Neutrophil (primary cell): ENCODE results near the gene FGF18.
A peak's percentile ranks its signal among the peaks of the same experiment; 100 is the strongest.

ENCODE experiments used
- H3K27ac ChIP-seq: fragments of 200-600 bp; sonication (generic); 2 replicates; pipeline ENCODE4 v1.5.1; 2016; ENCODE audit warnings: mild to moderate bottlenecking, moderate library complexity
- H3K27me3 ChIP-seq: fragments of 200-600 bp; sonication (generic); 2 replicates; pipeline ENCODE4 v1.6.0; 2016; ENCODE audit warnings: mild to moderate bottlenecking
- H3K36me3 ChIP-seq: fragments of 200-600 bp; sonication (generic); 2 replicates; pipeline ENCODE4 v1.5.1; 2017
- H3K4me1 ChIP-seq, 2 experiments: fragments of 200-600 bp in 1 of 2; sonication (generic) in 1 of 2; 1 replicate in 1 of 2; 2 replicates in 1 of 2; pipeline versions ENCODE4 v1.5.1 to v1.6.1; 2013 to 2016; ENCODE audit warnings: low read depth in 1 of 2, low read length in 1 of 2, mild to moderate bottlenecking in 1 of 2, moderate library complexity in 1 of 2; ENCODE audit not compliant: control insufficient read depth in 1 of 2, insufficient read depth in 1 of 2
- H3K4me3 ChIP-seq, 2 experiments: fragments of 200-600 bp in 1 of 2; sonication (generic) in 1 of 2; 1 replicate in 1 of 2; 2 replicates in 1 of 2; pipeline ENCODE4 v1.5.1; 2013 to 2016; ENCODE audit warnings: low read depth in 1 of 2, low read length in 1 of 2, mild to moderate bottlenecking in 1 of 2, moderate library complexity in 1 of 2
- H3K9me3 ChIP-seq: fragments of 200-600 bp; sonication (generic); 2 replicates; pipeline ENCODE4 v1.5.1; 2016
- TF ChIP-seq, protein P1 (sequence below): fragments of 200-600 bp; sonication (generic); IDR thresholded peaks from 2 replicates; pipeline ENCODE4 v1.5.1; 2016; ENCODE audit warnings: antibody characterized with exemption

FGF18 gene

DNA sequence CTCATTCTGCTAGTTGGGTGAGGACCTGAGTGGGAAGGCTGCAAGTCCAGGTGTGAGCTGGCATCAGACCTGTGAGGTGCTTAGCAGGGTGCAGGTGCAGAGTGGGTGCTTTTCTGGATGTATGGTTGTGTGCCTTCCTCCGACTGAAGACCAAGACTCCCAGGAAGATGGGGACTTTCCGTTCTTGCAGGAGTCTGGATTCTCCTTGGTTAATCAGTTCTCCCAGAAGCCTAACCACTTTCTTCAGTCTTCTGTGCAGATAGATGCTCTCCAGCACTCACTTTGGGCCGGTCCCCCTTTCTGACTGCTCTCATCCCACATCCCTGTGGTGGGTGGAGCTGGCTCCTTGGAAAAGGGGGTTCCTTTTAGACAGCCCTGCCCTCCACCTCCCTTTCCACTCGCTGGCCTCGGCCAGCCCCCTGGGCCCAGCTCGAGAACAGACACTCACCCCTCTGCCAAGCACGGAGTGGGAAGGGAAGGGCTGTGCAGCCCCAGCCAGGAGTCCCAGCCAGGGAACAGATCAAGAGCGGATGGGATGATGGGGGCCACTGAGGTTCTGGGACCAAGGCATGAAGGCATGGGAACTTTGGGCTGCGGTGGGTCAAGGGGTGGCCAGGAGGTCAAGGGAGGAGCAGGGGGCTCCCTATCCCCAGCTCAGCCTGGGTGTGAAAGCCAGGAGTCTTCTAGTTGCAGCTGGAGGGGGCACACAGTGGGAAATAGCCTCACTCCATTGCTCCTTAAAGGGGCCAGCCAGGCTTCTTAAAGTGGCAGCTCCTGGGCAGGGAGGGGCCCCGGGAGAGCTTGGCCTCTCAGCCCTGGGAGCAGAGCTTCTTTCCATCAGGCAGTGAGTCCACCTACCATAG, 62.4 kb downstream of the FGF18 start:
- H3K4me1 ChIP-seq: peaks cover 4 to 6% of the 10 kb centered on the region in 2 experiments
- TF ChIP-seq, protein P1, sequence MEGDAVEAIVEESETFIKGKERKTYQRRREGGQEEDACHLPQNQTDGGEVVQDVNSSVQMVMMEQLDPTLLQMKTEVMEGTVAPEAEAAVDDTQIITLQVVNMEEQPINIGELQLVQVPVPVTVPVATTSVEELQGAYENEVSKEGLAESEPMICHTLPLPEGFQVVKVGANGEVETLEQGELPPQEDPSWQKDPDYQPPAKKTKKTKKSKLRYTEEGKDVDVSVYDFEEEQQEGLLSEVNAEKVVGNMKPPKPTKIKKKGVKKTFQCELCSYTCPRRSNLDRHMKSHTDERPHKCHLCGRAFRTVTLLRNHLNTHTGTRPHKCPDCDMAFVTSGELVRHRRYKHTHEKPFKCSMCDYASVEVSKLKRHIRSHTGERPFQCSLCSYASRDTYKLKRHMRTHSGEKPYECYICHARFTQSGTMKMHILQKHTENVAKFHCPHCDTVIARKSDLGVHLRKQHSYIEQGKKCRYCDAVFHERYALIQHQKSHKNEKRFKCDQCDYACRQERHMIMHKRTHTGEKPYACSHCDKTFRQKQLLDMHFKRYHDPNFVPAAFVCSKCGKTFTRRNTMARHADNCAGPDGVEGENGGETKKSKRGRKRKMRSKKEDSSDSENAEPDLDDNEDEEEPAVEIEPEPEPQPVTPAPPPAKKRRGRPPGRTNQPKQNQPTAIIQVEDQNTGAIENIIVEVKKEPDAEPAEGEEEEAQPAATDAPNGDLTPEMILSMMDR: no peak
- H3K27me3 ChIP-seq: no peaks in the 10 kb centered on the region
- H3K36me3 ChIP-seq: no peaks in the 10 kb centered on the region
- H3K4me3 ChIP-seq: no peak overlapping the region
- H3K27ac ChIP-seq: no peak overlapping the region
- no peaks in the 10 kb centered on the region for H3K9me3 ChIP-seq

DNA sequence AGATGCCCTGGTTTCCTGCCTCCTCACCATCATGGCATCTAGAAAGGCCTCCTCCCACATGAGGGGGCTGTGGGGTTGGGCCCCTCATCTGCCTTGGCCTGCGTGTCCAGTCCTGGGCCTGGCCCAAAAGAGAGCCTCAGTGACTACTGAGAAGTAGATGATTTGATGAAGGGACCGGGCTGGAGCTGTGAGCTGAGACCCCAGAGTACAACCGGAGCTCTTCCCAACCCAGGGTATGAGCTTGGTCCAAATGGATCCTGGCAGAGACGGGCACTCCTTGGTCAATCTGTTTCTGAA, 62.9 kb downstream of the FGF18 start:
- H3K4me3 ChIP-seq: no peak overlapping the region
- no peaks in the 10 kb centered on the region for H3K9me3 ChIP-seq
- H3K36me3 ChIP-seq: no peaks in the 10 kb centered on the region
- TF ChIP-seq, protein P1: no peak
- no peaks in the 10 kb centered on the region for H3K27me3 ChIP-seq
- no peak overlapping the region for H3K27ac ChIP-seq
- no peaks in the 10 kb centered on the region for H3K4me1 ChIP-seq

DNA sequence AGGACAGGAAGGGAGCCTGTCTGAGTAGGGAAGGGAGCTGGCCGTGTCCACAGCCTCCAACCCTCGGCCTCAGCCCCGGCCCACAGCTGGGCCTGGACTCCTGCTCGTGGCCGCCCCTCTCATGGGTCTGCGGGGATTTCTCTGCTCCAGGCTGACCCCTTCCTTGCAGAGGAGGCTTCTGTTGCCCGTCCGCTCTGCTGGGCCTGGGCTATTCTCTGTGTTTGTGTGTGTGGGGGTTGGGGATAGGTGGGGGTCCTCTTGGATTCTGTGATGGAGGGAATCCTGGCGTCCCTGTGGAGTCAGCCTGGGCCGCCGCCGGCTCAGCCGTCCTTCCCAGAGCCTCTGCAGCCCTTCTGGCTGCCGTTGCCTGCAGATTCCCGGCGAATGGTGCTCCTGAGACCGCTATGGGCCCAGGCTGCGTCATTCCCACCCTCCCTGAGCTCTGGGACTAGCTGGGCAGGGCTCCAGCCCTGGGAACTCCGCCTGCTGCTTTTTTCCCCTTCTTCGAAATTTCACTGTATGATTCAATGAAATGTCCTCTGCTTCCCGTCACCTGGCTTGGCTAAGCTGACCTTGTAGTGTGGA, 64.2 kb downstream of the FGF18 start:
- no peak overlapping the region for H3K27ac ChIP-seq

DNA sequence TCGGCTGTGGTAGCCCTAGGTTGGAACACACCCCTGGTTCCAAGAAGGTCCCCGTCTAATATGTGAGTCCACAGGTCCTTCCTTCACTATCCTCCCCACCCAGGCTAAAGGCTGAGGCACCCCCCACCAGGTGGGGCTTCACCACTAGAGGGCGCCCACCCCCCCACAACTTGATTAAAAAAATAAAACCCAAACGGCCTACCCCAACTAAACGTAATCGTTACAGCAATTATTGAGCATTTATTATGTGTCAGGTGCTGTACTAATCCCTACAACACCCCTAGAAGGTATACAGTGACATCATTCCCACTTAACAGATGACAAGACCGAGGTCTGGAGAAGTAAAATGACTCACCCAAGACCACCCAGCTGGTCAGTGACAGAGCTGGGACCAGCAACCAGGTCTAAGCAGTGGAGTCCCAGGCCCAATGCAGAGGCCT, 65.0 kb downstream of the FGF18 start:
- Histone ChIP-seq H3K4me3 (no peak overlapping the region), H3K4me1 (no peaks in the 10 kb centered on the region), H3K36me3 (no peaks in the 10 kb centered on the region), H3K27me3 (no peaks in the 10 kb centered on the region), H3K27ac (no peak overlapping the region), H3K9me3 (no peaks in the 10 kb centered on the region)
- TF ChIP-seq, protein P1: peak; percentile 51

More for the DNA sequence above, 64.2 kb downstream of the FGF18 start:
- Histone ChIP-seq H3K9me3 (no peaks in the 10 kb centered on the region), H3K4me3 (no peak overlapping the region), H3K36me3 (no peaks in the 10 kb centered on the region), H3K27me3 (no peaks in the 10 kb centered on the region), H3K4me1 (no peaks in the 10 kb centered on the region)
- TF ChIP-seq, protein P1: no peak

DNA sequence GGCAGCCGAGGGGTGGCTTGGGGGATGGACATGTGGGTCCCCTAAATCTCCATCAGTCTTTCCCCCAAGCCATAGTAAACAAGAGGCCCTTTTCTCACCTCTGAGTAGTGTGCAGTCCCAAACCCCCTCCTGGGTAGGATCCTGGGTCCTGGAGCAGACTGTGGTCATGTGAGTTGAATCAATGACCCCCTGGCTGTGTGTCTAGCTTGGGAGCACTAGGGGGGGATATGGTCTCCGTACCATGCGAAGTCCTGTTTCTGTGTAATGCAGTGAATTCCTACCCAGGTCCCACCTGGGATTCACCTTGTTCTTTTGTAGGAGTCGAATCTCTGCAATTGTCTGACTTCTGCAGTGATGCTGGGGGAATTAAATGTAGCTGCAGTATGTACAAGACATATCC, 66.2 kb downstream of the FGF18 start:
- Histone ChIP-seq H3K27me3 (no peaks in the 10 kb centered on the region), H3K4me1 (no peaks in the 10 kb centered on the region), H3K36me3 (no peaks in the 10 kb centered on the region), H3K27ac (no peak overlapping the region), H3K4me3 (no peak overlapping the region), H3K9me3 (no peaks in the 10 kb centered on the region)
- TF ChIP-seq, protein P1: no peak
